ENCODE data around the gene USP34. TPM values are rescaled to one million over a fixed set of nuclear protein-coding genes. Genes with fewer than 3 reads are reported as not detected.

USP34 gene
- total and polyA plus RNA-seq, 2 of the 8 experiments (the other 6 are each of a cell fraction or from before 2014, with no cell fraction given), result 56.7 to 91.7 TPM

- TF ChIP-seq YY1 (IDR thresholded peaks at IDR 0.05; ENCODE audit: low read depth, low read length) (no peak), SRF (IDR thresholded peaks at IDR 0.05; ENCODE audit: low read depth, low read length) (no peak), PHF8 (conservative IDR thresholded peaks at IDR 0.05; ENCODE audit: low read depth, low read length) (no peak), GABPA (IDR thresholded peaks at IDR 0.05; ENCODE audit: borderline replicate concordance, insufficient read depth, low read length) (no peak)
Observed at GRCh38 chr2:61326423-61326822, 144.5 kb downstream of the USP34 start (continued).

Data from H1 (cell line).